OCI-LY3 (cell line): ENCODE measurements around the gene ST3GAL5.

ENCODE experiments used
- H2AFZ ChIP-seq: fragments of 200-600, 300-600 bp; shearing (Covaris generic); 2 replicates; pipeline ENCODE4 v1.6.0; 2014; ENCODE audit warnings: antibody characterized with exemption, low read depth, low read length
- H3K27ac ChIP-seq: fragments of 200-600, 300-600 bp; sonication (generic); 2 replicates; pipeline ENCODE4 v1.5.1; 2014; ENCODE audit warnings: mild to moderate bottlenecking, low read length, moderate library complexity, mixed read lengths
- H3K27me3 ChIP-seq: fragments of 200-600, 300-600 bp; sonication (generic); 2 replicates; pipeline ENCODE4 v1.6.1; 2014; ENCODE audit warnings: low read depth, low read length, mixed read lengths
- H3K36me3 ChIP-seq: fragments of 200-600, 300-600 bp; sonication (generic); replicated peaks from 2 replicates; pipeline ENCODE3; 2014; ENCODE audit warnings: low read depth, low read length, mixed read lengths
- H3K4me1 ChIP-seq: fragments of 300-600, 200-600 bp; sonication (generic); 2 replicates; pipeline ENCODE4 v1.6.1; 2014; ENCODE audit warnings: low read length, mixed read lengths
- H3K4me2 ChIP-seq: fragments of 200-600, 300-600 bp; sonication (generic); 2 replicates; pipeline ENCODE4 v1.6.1; 2014; ENCODE audit warnings: low read length, mixed read lengths
- H3K4me3 ChIP-seq: fragments of 300-600, 200-600 bp; sonication (generic); 2 replicates; pipeline ENCODE4 v1.5.1; 2014; ENCODE audit warnings: antibody characterized with exemption, mild to moderate bottlenecking, low read length, moderate library complexity
- H3K79me2 ChIP-seq: fragments of 300-600, 200-600 bp; shearing (Covaris generic); 2 replicates; pipeline ENCODE4 v1.6.1; 2014; ENCODE audit warnings: mild to moderate bottlenecking, low read length, mixed read lengths
- H3K9ac ChIP-seq: fragments of 300-600, 200-600 bp; shearing (Covaris generic); 2 replicates; pipeline ENCODE4 v1.6.0; 2014; ENCODE audit warnings: mild to moderate bottlenecking, low read length, moderate library complexity
- H3K9me3 ChIP-seq: fragments of 200-600, 300-600 bp; shearing (Covaris generic); 2 replicates; pipeline ENCODE4 v1.6.1; 2014; ENCODE audit warnings: low read length, mixed read lengths; ENCODE audit not compliant: insufficient read depth
- H4K20me1 ChIP-seq: fragments of 200-600, 300-600 bp; sonication (generic); 2 replicates; pipeline ENCODE4 v1.6.1; 2016; ENCODE audit warnings: low read length, mixed read lengths; ENCODE audit not compliant: insufficient read depth
- CTCF ChIP-seq: fragments of 200-600, 300-600 bp; sonication (generic); IDR thresholded peaks from 2 replicates; pipeline ENCODE4 v1.5.1; 2014; ENCODE audit warnings: antibody characterized with exemption, low read length, low read depth
- EZH2phosphoT487 ChIP-seq: fragments of 200-600 bp; shearing (Covaris generic); IDR thresholded peaks from 2 replicates; pipeline ENCODE4 v1.6.1; 2018; ENCODE audit warnings: antibody characterized with exemption, mixed run types, low read depth

The ST3GAL5 gene

DNA sequence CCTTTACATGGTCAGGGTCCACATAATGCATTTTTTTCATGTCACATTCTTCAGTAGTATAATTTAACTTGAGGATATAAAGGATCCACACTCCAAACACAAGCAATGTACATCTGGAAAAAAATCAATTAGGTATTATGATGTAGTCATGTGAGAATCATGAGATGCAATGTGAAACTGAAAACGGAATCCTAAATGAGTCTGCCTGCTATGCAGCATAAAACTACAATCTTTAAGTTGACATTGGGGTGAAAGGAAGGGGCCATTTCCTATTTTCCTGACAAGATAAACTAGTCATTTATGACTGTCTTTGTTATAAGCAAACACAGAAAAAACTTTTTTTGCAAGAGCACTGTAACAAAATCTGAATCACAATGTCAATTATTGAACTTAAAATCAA is 27.6 kb downstream of the ST3GAL5 start:
- peaks cover 59% of the 10 kb centered on the region for H3K79me2 ChIP-seq
- H4K20me1 ChIP-seq: no peaks in the 10 kb centered on the region
- TF ChIP-seq EZH2phosphoT487: no peak
- TF ChIP-seq CTCF: no peak
- H3K4me1 ChIP-seq: peaks cover 85% of the 10 kb centered on the region
- H3K4me3 ChIP-seq: peak overlapping the region; percentile 48
- H3K9me3 ChIP-seq: peaks cover 4% of the 10 kb centered on the region; the same call in 1 of the 2 replicates
- no peaks in the 10 kb centered on the region for H3K27me3 ChIP-seq
- H3K9ac ChIP-seq: peak overlapping the region; percentile 70
- H3K36me3 ChIP-seq: peaks cover 58% of the 10 kb centered on the region
- H3K4me2 ChIP-seq: peak overlapping the region; percentile 66
- peak overlapping the region; percentile 95 for H3K27ac ChIP-seq
- no peak overlapping the region for H2AFZ ChIP-seq

- no peak overlapping the region for H3K4me3 ChIP-seq
- peaks cover 19% of the 10 kb centered on the region for H3K9me3 ChIP-seq
- peaks cover 48% of the 10 kb centered on the region for H3K79me2 ChIP-seq
- peak overlapping the region; percentile 95; the same call in 1 of the 2 replicates for H3K27ac ChIP-seq
- TF ChIP-seq EZH2phosphoT487: no peak
- no peak for TF ChIP-seq CTCF
- no peaks in the 10 kb centered on the region for H3K27me3 ChIP-seq
- peaks cover 84% of the 10 kb centered on the region for H3K4me1 ChIP-seq
- peaks cover 73% of the 10 kb centered on the region for H3K36me3 ChIP-seq
- no peak overlapping the region for H3K4me2 ChIP-seq
- no peaks in the 10 kb centered on the region for H4K20me1 ChIP-seq
- 0 out of 2 replicates have a peak overlapping the region, but pooled peaks have one; percentile 49 for H3K9ac ChIP-seq
- no peak overlapping the region for H2AFZ ChIP-seq
Measured at GRCh38 chr2:85858841-85859240, 29.9 kb downstream of the ST3GAL5 start.

GRCh38 chr2:85854897-85855296 is 33.9 kb downstream of the ST3GAL5 start:
- no peak overlapping the region for H2AFZ ChIP-seq
- peaks cover 65% of the 10 kb centered on the region for H3K36me3 ChIP-seq
- H3K27me3 ChIP-seq: no peaks in the 10 kb centered on the region
- TF ChIP-seq CTCF: no peak
- no peak for TF ChIP-seq EZH2phosphoT487
- H3K27ac ChIP-seq: peak overlapping the region; percentile 99
- H3K4me2 ChIP-seq: peak overlapping the region; percentile 61
- H4K20me1 ChIP-seq: no peaks in the 10 kb centered on the region
- H3K9ac ChIP-seq: peak overlapping the region; percentile 85
- H3K4me1 ChIP-seq: peaks cover 84% of the 10 kb centered on the region
- peaks cover 19% of the 10 kb centered on the region for H3K9me3 ChIP-seq
- peak overlapping the region; percentile 37 for H3K4me3 ChIP-seq
- H3K79me2 ChIP-seq: peaks cover 41% of the 10 kb centered on the region

GRCh38 chr2:85854166-85854509 is 34.7 kb downstream of the ST3GAL5 start:
- peak overlapping the region; percentile 61 for H3K4me2 ChIP-seq

More at GRCh38 chr2:85854166-85854509, 34.7 kb downstream of the ST3GAL5 start:
- peaks cover 62% of the 10 kb centered on the region for H3K36me3 ChIP-seq
- H4K20me1 ChIP-seq: no peaks in the 10 kb centered on the region
- no peak overlapping the region for H2AFZ ChIP-seq
- peaks cover 39% of the 10 kb centered on the region for H3K79me2 ChIP-seq
- H3K9ac ChIP-seq: peak overlapping the region; percentile 85
- H3K27ac ChIP-seq: peak overlapping the region; percentile 99
- TF ChIP-seq CTCF (no peak), EZH2phosphoT487 (no peak)
- peaks cover 19% of the 10 kb centered on the region for H3K9me3 ChIP-seq
- H3K27me3 ChIP-seq: no peaks in the 10 kb centered on the region
- peak overlapping the region; percentile 37 for H3K4me3 ChIP-seq
- H3K4me1 ChIP-seq: peaks cover 84% of the 10 kb centered on the region
